ENCODE measurements around the gene MB.

- TF ChIP-seq CTCF (IDR thresholded peaks at IDR 0.05) (no peak), POLR2A (IDR thresholded peaks at IDR 0.05) (no peak)
Measured at GRCh38 chr22:35558719-35559118, 58.4 kb downstream of the MB start.
